OCI-LY3 (cell line): ENCODE measurements around the gene SDC1.

Source experiments
- EZH2phosphoT487 ChIP-seq: fragments of 200-600 bp; shearing (Covaris generic); IDR thresholded peaks from 2 replicates; pipeline ENCODE4 v1.6.1; 2018; ENCODE audit warnings: antibody characterized with exemption, mixed run types, low read depth
- TF ChIP-seq, protein P1 (sequence below): fragments of 200-600, 300-600 bp; sonication (generic); IDR thresholded peaks from 2 replicates; pipeline ENCODE4 v1.5.1; 2014; ENCODE audit warnings: antibody characterized with exemption, low read length, low read depth

DNA sequence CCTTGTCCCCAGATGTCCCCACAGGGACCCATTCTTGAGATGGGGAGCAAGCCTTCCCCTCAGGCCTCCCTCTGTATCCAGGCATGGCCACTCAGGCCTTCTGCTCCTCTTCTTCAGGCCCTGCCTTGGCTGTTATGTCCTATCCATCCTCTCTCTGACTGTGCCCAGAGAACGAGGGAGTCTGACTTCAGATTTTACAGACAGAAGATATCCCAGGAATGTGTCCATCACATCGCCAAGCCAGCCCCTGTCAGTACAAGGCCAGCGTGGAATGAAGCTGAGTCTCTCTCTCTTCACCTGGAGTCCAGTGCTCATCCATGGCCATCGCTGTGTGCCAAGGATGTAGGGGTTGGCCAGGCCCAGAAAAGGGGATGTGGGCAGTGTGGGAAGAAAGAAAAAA is 57.6 kb downstream of the SDC1 start:
- TF ChIP-seq, protein P1, sequence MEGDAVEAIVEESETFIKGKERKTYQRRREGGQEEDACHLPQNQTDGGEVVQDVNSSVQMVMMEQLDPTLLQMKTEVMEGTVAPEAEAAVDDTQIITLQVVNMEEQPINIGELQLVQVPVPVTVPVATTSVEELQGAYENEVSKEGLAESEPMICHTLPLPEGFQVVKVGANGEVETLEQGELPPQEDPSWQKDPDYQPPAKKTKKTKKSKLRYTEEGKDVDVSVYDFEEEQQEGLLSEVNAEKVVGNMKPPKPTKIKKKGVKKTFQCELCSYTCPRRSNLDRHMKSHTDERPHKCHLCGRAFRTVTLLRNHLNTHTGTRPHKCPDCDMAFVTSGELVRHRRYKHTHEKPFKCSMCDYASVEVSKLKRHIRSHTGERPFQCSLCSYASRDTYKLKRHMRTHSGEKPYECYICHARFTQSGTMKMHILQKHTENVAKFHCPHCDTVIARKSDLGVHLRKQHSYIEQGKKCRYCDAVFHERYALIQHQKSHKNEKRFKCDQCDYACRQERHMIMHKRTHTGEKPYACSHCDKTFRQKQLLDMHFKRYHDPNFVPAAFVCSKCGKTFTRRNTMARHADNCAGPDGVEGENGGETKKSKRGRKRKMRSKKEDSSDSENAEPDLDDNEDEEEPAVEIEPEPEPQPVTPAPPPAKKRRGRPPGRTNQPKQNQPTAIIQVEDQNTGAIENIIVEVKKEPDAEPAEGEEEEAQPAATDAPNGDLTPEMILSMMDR: no peak
- no peak for TF ChIP-seq EZH2phosphoT487
